ENCODE data around the gene HTD2. TPM values are rescaled to one million over a fixed set of nuclear protein-coding genes. Genes with fewer than 3 reads are reported as not detected.

Gene HTD2
- total RNA-seq, 3 donors from 2014 or later = 14.4 to 16.1 (median 15.9) TPM

DNA sequence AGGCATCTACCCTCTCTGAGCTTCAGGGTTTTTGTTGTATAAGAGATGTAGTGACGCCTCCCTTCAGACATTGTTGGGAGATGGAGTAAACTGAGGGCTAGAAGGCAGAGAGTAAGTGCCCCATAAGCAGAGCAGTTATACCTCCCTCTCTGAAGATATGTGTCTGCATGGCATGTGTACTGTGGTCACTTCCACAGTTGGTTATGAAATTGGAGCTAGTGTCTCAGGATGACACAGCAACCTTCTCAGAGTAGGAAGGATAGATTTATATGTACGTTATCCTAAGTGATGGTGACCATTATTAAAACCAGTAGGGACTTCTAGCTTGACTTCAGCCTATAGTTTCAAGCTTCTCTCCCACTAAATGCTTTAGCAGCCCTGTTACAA, 44.3 kb downstream of the HTD2 start:
- no peaks in the 10 kb centered on the region for H3K27me3 Mint-ChIP-seq (ENCODE audit: low read depth)
- H3K4me1 Mint-ChIP-seq (ENCODE audit: low read depth) = peaks cover 62% of the 10 kb centered on the region
- no peak for ATAC-seq
- DNase-seq = no peak
- H3K36me3 Mint-ChIP-seq (ENCODE audit: insufficient read depth) = peaks cover 5% of the 10 kb centered on the region
- no peaks in the 10 kb centered on the region for H3K9me3 Mint-ChIP-seq
- no peak overlapping the region for H3K4me3 Mint-ChIP-seq

DNA sequence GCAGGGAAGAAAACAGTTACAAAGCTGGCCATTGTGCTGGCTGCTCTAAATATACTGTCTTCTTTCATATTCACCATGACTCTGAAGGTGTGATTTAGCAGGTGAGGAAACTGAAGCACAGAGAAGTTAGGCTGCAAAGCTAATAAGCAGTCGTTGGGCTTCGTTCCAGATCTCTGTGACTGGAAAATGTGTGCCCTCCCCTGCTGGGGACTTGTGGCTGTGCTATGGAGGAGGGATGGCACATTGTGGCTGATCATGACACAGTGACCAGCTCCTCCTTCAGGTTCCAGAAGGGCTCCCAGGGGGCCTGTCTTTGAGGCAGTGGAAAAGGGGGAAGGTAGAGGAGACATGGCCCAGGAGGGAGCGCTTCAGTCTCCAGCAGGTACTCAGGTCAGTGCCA, 45.6 kb downstream of the HTD2 start:
- DNase-seq (no peak), ATAC-seq (no peak)
- H3K4me3 Mint-ChIP-seq = no peak overlapping the region
- peaks cover 55% of the 10 kb centered on the region for H3K4me1 Mint-ChIP-seq (ENCODE audit: low read depth)
- no peaks in the 10 kb centered on the region for H3K9me3 Mint-ChIP-seq
- H3K36me3 Mint-ChIP-seq (ENCODE audit: insufficient read depth) = peaks cover 5% of the 10 kb centered on the region
- no peaks in the 10 kb centered on the region for H3K27me3 Mint-ChIP-seq (ENCODE audit: low read depth)

DNA sequence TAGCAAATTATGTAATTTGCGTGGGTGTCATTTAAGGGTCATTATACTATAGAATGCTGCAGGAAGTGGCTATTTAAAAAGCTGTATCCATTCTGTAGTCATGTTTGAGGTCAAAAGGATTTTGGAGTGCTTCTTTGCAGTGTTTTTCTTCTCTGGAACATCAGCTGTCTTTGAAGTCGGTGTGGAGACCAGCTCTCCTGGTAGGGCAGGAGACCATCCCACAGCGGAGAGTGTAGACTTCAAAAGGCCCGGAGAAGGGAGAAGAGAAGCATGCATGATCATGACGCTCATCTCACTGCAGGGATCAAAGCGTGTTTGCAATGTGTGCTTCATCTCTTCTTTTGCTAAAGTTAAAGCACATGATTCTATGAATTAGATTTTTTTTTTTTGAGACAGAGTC, 46.3 kb downstream of the HTD2 start:
- Mint-ChIP-seq H3K27me3 (ENCODE audit: low read depth) (no peaks in the 10 kb centered on the region), H3K9me3 (no peaks in the 10 kb centered on the region), H3K4me1 (ENCODE audit: low read depth) (peaks cover 52% of the 10 kb centered on the region), H3K4me3 (no peak overlapping the region), H3K36me3 (ENCODE audit: insufficient read depth) (peaks cover 4% of the 10 kb centered on the region)
- DNase-seq (no peak), ATAC-seq (no peak)

DNA sequence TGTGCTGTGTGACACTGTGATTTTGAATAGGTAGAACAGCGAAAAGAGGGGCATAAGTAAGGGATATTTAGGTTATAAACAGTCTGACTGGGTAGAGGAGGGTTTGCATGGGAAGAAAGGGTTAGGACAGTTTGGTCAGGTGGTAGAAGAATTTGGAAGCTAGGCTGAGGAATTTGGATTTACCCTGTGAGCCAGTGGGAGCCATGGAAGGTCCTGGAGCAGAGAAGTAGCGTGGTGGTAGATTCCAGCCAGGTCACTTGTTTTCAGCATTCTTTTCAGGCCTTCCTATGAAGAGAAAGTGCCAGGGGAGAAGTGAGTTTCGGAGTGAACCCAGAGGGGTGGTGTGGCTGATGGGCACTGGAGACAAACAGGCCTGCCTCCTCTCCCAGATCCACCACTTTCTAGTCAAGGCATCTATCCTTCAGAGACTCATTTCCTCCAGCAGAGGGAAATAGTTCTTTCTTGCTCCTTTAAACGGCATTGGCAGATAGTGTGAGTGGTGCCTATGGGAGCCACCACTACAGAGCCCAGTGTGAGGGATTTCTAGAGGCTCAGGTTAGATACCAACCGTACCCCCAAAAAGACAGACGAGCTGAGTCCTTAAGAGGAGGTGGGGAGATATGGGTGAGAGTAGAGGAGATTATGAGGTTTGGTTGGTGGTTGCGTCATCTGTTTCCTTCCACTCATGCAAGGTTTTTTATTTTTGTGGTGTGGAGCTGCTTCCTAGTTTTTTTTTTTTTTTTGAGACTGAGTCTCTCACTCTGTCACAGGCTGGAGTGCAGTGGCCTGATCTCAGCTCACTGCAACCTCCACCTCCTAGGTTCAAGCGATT, 47.6 kb downstream of the HTD2 start:
- H3K36me3 Mint-ChIP-seq (ENCODE audit: insufficient read depth) = peaks cover 2% of the 10 kb centered on the region
- DNase-seq (no peak), ATAC-seq (peak; percentile 20 to 31)
- H3K27me3 Mint-ChIP-seq (ENCODE audit: low read depth) = no peaks in the 10 kb centered on the region
- peaks cover 51% of the 10 kb centered on the region for H3K4me1 Mint-ChIP-seq (ENCODE audit: low read depth)
- peak overlapping the region; percentile 38 for H3K4me3 Mint-ChIP-seq
- no peaks in the 10 kb centered on the region for H3K9me3 Mint-ChIP-seq

DNA sequence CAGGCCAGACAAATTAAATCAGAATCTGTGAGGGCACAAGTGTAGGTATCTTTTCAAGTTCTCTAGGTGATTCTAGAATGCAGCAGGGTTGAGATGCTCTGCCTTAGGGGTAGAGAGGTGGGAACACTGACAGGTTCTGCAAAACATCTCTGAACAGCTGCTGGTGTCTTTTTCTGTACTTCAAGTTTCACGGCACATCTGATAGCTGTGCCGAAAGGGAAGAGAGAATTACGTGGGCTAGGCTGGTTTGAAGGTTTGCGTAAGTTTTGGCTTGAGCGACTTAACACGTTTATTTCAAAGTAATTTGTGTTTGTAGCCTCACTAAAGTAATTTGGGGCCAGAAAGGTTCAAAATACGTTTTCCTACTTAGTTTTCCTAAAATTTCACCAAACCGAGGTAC, 48.9 kb downstream of the HTD2 start:
- H3K36me3 Mint-ChIP-seq (ENCODE audit: insufficient read depth) = peaks cover 2% of the 10 kb centered on the region
- ATAC-seq (no peak), DNase-seq (no peak)
- H3K9me3 Mint-ChIP-seq = no peaks in the 10 kb centered on the region
- H3K27me3 Mint-ChIP-seq (ENCODE audit: low read depth) = no peaks in the 10 kb centered on the region
- H3K4me1 Mint-ChIP-seq (ENCODE audit: low read depth) = peaks cover 41% of the 10 kb centered on the region
- H3K4me3 Mint-ChIP-seq = no peak overlapping the region

DNA sequence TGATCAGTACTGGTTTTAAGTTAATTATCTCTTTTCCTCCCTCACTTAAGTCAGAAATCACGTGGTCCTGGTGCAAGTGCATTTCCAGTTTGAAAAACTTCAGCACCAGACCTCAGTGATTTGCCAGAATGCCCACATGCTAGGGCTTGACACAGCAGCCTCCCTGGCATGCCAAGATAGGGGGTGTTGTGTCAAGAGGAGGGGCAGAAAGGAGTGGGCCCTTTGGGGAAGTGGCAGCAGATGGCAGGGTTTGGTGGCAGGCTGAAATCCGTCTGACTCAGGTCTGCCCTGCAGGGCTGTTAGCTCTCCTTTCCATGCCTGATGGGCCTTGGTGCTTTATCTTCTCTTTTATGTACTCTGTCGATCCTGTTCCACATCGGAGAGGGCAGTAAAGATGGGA, 49.7 kb downstream of the HTD2 start:
- Mint-ChIP-seq H3K27me3 (ENCODE audit: low read depth) (no peaks in the 10 kb centered on the region), H3K4me3 (no peak overlapping the region), H3K9me3 (no peaks in the 10 kb centered on the region), H3K4me1 (ENCODE audit: low read depth) (peaks cover 34% of the 10 kb centered on the region), H3K36me3 (ENCODE audit: insufficient read depth) (peaks cover 2% of the 10 kb centered on the region)
- ATAC-seq (no peak), DNase-seq (no peak)

DNA sequence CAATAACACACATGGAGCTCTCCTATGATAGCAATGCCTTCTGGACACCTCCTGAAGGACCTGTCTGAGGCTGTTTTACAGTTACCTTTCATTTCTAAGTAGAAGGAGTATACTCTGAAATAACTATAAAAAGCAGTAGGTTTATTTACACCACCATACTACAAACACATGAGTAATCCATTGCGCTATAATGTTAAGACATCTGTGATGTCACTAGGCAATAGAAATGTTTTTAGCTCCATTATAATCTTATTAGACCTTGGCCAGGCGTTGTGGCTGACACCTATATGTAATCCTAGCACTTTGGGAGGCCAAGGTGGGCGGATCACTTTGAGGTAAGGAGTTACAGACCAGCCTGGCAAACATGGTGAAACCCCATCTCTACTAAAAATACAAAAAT, 51.1 kb downstream of the HTD2 start:
- Mint-ChIP-seq H3K36me3 (ENCODE audit: insufficient read depth) (peaks cover 4% of the 10 kb centered on the region), H3K4me1 (ENCODE audit: low read depth) (peaks cover 34% of the 10 kb centered on the region), H3K27me3 (ENCODE audit: low read depth) (no peaks in the 10 kb centered on the region), H3K9me3 (no peaks in the 10 kb centered on the region), H3K4me3 (no peak overlapping the region)
- DNase-seq (no peak), ATAC-seq (no peak)

DNA sequence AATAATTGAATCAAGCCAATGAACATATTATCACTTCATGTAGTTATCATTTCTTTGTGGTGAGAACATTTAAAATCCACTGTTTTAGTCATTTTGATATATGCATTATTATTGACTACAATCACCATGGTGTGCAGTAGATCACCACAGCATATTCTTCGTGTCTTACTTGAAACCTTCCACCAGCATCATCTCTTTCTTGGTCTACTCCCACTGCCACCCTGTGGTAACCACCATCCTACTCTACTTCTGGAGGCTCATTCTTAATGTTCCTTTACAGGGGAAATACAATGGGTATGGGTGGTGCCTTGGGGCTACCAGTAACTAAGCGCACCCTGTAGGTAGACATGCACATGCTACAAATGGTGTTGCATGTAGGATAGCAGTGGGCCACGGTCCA, 51.8 kb downstream of the HTD2 start:
- H3K4me1 Mint-ChIP-seq (ENCODE audit: low read depth) = peaks cover 30% of the 10 kb centered on the region
- ATAC-seq = peak; percentile 74 to 75

DNA sequence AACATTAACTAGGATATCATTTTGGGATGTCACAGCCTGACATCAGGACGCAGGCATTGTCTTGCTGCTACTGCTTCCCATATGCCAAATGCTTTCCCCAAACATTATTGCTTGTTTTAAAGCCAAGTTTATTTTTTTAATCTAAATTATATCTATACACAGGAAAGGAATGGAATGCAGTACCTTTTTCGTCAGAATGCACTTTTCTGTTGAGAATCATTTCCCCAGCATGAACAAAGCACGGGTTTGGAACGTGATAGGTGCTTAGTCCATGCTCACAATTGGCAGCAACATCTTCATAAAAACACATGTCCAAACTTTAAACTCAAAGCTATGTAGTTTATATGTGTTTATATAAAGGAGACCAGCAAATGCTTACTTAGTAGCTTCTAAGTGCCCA, 52.5 kb downstream of the HTD2 start:
- Mint-ChIP-seq H3K9me3 (no peaks in the 10 kb centered on the region), H3K27me3 (ENCODE audit: low read depth) (no peaks in the 10 kb centered on the region), H3K36me3 (ENCODE audit: insufficient read depth) (peaks cover 2% of the 10 kb centered on the region), H3K4me1 (ENCODE audit: low read depth) (peaks cover 24% of the 10 kb centered on the region), H3K4me3 (no peak overlapping the region)
- DNase-seq (no peak), ATAC-seq (no peak)

More for the DNA sequence above, 51.8 kb downstream of the HTD2 start:
- no peak overlapping the region for H3K4me3 Mint-ChIP-seq
- no peak for DNase-seq
- no peaks in the 10 kb centered on the region for H3K9me3 Mint-ChIP-seq
- H3K27me3 Mint-ChIP-seq (ENCODE audit: low read depth) = no peaks in the 10 kb centered on the region
- peaks cover 2% of the 10 kb centered on the region for H3K36me3 Mint-ChIP-seq (ENCODE audit: insufficient read depth)

DNA sequence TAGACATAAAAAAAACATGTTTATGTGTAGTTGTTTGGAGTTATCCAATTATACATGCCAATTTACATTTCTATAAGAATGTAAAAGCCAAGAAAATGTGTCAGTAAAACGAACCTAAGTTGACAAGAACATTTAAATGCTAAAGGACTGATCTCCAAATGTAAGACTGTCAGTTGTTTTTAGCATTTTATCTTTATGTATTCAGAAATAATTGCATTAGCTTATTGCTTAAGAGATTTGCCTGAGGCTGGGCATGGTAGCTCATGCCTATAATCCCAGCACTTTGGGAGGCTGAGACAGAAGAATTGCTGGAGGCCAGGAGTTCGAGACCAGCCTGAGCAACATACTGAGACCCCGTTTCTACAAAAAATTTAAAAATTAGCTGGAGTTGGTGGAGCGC, 53.3 kb downstream of the HTD2 start:
- Mint-ChIP-seq H3K9me3 (no peaks in the 10 kb centered on the region), H3K27me3 (ENCODE audit: low read depth) (no peaks in the 10 kb centered on the region), H3K4me1 (ENCODE audit: low read depth) (peaks cover 22% of the 10 kb centered on the region), H3K36me3 (ENCODE audit: insufficient read depth) (peaks cover 4% of the 10 kb centered on the region), H3K4me3 (no peak overlapping the region)
- ATAC-seq (no peak), DNase-seq (no peak)

DNA sequence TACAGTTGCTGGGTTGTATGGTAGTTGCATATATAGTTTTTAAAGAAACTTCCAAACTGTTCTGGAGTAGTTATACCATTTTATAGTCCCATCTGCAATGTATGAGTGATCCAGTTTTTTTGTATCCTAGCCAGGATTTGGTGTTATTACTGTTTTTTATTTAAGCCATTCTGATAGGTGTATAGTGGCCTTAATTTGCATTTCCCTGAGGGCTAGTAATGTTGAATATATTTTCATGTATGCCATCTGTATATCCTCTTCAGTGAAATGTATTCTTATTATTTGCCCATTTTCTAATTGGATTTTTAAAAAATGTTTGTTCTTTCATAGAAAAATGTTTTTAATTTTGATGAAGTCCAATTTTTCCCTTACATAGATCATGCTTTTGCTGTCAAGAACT, 55.5 kb downstream of the HTD2 start:
- ATAC-seq (no peak), DNase-seq (no peak)
- peaks cover 19% of the 10 kb centered on the region for H3K36me3 Mint-ChIP-seq (ENCODE audit: insufficient read depth)
- H3K4me3 Mint-ChIP-seq = no peak overlapping the region
- H3K4me1 Mint-ChIP-seq (ENCODE audit: low read depth) = peaks cover 29% of the 10 kb centered on the region
- H3K9me3 Mint-ChIP-seq = no peaks in the 10 kb centered on the region
- no peaks in the 10 kb centered on the region for H3K27me3 Mint-ChIP-seq (ENCODE audit: low read depth)

DNA sequence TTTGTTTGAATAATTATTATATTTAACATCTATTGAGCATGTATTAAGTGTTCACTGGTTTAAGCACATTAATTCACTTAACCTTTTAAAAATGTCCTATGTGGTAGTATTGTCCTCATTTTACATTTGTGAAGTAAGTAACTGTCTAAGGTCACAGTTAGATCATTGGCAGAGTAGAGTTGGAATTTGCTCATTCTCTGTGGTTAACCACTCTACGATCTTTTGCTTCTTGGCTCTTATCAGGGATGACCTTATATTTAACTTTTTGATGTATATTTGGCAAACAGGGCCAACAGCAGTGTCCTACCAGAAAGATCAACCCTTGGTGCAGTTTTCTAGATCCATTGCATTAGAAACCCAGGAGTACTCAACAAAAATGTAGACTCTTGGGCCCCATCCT, 60.4 kb downstream of the HTD2 start:
- Mint-ChIP-seq H3K27me3 (ENCODE audit: low read depth) (no peaks in the 10 kb centered on the region), H3K4me1 (ENCODE audit: low read depth) (peaks cover 17% of the 10 kb centered on the region), H3K9me3 (no peaks in the 10 kb centered on the region), H3K4me3 (no peak overlapping the region), H3K36me3 (ENCODE audit: insufficient read depth) (peaks cover 21% of the 10 kb centered on the region)
- DNase-seq (no peak), ATAC-seq (no peak)

DNA sequence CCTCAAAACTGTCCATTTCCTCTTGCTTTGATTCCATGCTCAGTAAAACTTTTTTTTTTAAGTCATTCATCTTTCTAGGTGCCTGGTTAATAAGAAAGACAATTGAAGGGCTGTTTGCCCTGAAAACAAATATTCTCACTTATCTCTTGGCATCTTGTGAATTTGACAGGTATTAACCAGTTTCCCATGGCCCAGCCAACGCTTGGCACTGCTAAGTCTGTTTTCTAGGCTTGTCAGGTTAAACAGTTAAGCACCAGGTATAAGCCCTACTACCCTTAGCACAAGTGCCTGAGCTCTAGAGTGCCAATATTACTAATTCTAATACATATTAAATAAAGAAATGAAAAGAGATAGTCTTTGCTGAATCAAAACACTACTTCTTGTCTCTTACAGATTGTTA, 62.7 kb downstream of the HTD2 start:
- H3K4me1 Mint-ChIP-seq (ENCODE audit: low read depth) = peaks cover 13% of the 10 kb centered on the region
- H3K4me3 Mint-ChIP-seq = no peak overlapping the region
- peaks cover 24% of the 10 kb centered on the region for H3K36me3 Mint-ChIP-seq (ENCODE audit: insufficient read depth)
- H3K27me3 Mint-ChIP-seq (ENCODE audit: low read depth) = no peaks in the 10 kb centered on the region
- no peak for DNase-seq
- ATAC-seq = no peak
- no peaks in the 10 kb centered on the region for H3K9me3 Mint-ChIP-seq
